Liver (tissue), 9 donors: ENCODE data around the gene DAO. TPM values are rescaled to one million over a fixed set of nuclear protein-coding genes. Genes with fewer than 3 reads are reported as not detected.

Experiments used
- DNase-seq: peaks from one replicate; pipeline ENCODE4 v3.0.0-alpha.2; 2017; ENCODE audit warnings: low spot score
- H3K27ac ChIP-seq, 2 donors: one replicate each; pipeline ENCODE4 v1.7.0; 2013; ENCODE audit warnings: inconsistent platforms in 2 of 2, low read length in 2 of 2, control low read depth in 1 of 2, low read depth in 1 of 2, mild to moderate bottlenecking in 1 of 2
- H3K27me3 ChIP-seq, 4 donors: one replicate each; pipeline versions ENCODE4 v1.6.1 to v1.7.0; 2013; ENCODE audit warnings: low read length in 3 of 4, inconsistent platforms in 1 of 4, mild to moderate bottlenecking in 1 of 4, moderate library complexity in 1 of 4; ENCODE audit not compliant: control insufficient read depth in 4 of 4, insufficient read depth in 4 of 4
- H3K36me3 ChIP-seq, 4 donors: one replicate each; pipeline versions ENCODE4 v1.6.1 to v1.7.0; 2013; ENCODE audit warnings: low read length in 3 of 4, mild to moderate bottlenecking in 3 of 4, low read depth in 1 of 4, moderate library complexity in 1 of 4; ENCODE audit not compliant: control insufficient read depth in 4 of 4, insufficient read depth in 3 of 4
- H3K4me1 ChIP-seq, 4 donors: one replicate each; pipeline versions ENCODE4 v1.6.1 to v1.7.0; 2013; ENCODE audit warnings: low read length in 3 of 4, mild to moderate bottlenecking in 3 of 4, moderate library complexity in 1 of 4; ENCODE audit not compliant: control insufficient read depth in 4 of 4, insufficient read depth in 4 of 4
- H3K4me3 ChIP-seq, 3 donors: one replicate each; pipeline versions ENCODE4 v1.6.1 to v1.7.0; 2013; ENCODE audit warnings: low read length in 3 of 3, control low read depth in 1 of 3, low read depth in 1 of 3, mild to moderate bottlenecking in 1 of 3
- H3K9ac ChIP-seq, 2 donors: one replicate each; pipeline ENCODE4 v1.7.0; 2013; ENCODE audit warnings: low read length in 2 of 2, mild to moderate bottlenecking in 2 of 2, moderate library complexity in 2 of 2, control low read depth in 1 of 2, low read depth in 1 of 2
- H3K9me3 ChIP-seq, 4 donors: one replicate each; pipeline versions ENCODE4 v1.6.1 to v1.7.0; 2013; ENCODE audit warnings: low read length in 3 of 4; ENCODE audit not compliant: control insufficient read depth in 4 of 4
- ATF3 ChIP-seq: IDR thresholded peaks from 2 replicates; pipeline ENCODE4 v1.6.1; 2016; ENCODE audit warnings: antibody characterized with exemption
- EGR1 ChIP-seq, 2 donors: IDR thresholded peaks; 2 replicates each; pipeline ENCODE4 v1.6.1; 2016 to 2018; ENCODE audit warnings: antibody characterized with exemption in 2 of 2, low read depth in 2 of 2
- FOXA1 ChIP-seq: IDR thresholded peaks from 2 replicates; pipeline ENCODE4 v1.6.1; 2016; ENCODE audit warnings: antibody characterized with exemption
- FOXA2 ChIP-seq: IDR thresholded peaks from 2 replicates; pipeline ENCODE4 v1.6.1; 2016; ENCODE audit warnings: antibody characterized with exemption
- HNF4A ChIP-seq, 2 donors: conservative IDR thresholded peaks; 2 replicates each; pipeline ENCODE4 v1.6.1; 2016; ENCODE audit warnings: antibody characterized with exemption in 2 of 2, mild to moderate bottlenecking in 2 of 2
- HNF4G ChIP-seq: IDR thresholded peaks from 2 replicates; pipeline ENCODE4 v1.6.1; 2016; ENCODE audit warnings: antibody characterized with exemption
- JUND ChIP-seq, 2 donors: IDR thresholded peaks; 2 replicates each; pipeline ENCODE4 v1.6.1; 2016; ENCODE audit warnings: antibody characterized with exemption in 2 of 2
- NR2F2 ChIP-seq: IDR thresholded peaks from 2 replicates; pipeline ENCODE4 v1.6.1; 2016; ENCODE audit warnings: antibody characterized with exemption
- REST ChIP-seq: IDR thresholded peaks from 2 replicates; pipeline ENCODE4 v1.6.1; 2016; ENCODE audit warnings: antibody characterized with exemption, mild to moderate bottlenecking
- RXRA ChIP-seq, 2 donors: IDR thresholded peaks; 2 replicates each; pipeline ENCODE4 v1.6.1; 2017 to 2018; ENCODE audit warnings: antibody characterized with exemption in 2 of 2, mild to moderate bottlenecking in 1 of 2
- SP1 ChIP-seq: IDR thresholded peaks from 2 replicates; pipeline ENCODE4 v1.6.1; 2018; ENCODE audit warnings: antibody characterized with exemption, mild to moderate bottlenecking
- TAF1 ChIP-seq: conservative IDR thresholded peaks from 2 replicates; pipeline ENCODE4 v1.6.1; 2016; ENCODE audit warnings: antibody characterized with exemption, mild to moderate bottlenecking
- ZBTB33 ChIP-seq: IDR thresholded peaks from 2 replicates; pipeline ENCODE4 v1.6.1; 2016; ENCODE audit warnings: antibody characterized with exemption
- WGBS: extraction: QIAGEN DNeasy Blood & Tissue Kit; methylation state at CpG from one replicate; pipeline ENCODE4 v1.1.7; 2013; 5-methylcytosine and 5-hydroxymethylcytosine counted together
- polyA plus RNA-seq, 2 donors: library from polyadenylated mRNA; stranded (reverse) in 1 of 2; unstranded in 1 of 2; fragments of 200-250 nt in 1 of 2; fragments of >200 nt in 1 of 2; fragmentation: Nextera tagmentation in 1 of 2; extraction: Ambion mirVana in 1 of 2; gene quantifications; one replicate each; pipeline versions ENCODE4 v1.2.1 to v1.2.3, GENCODE V29; 2013 to 2015
- total RNA-seq, 2 donors: library from RNA; depleted of rRNA; stranded (reverse); fragments of >200 nt; gene quantifications; one replicate each; pipeline ENCODE4 v1.2.3, GENCODE V29; 2014
- TF ChIP-seq, protein P1 (sequence below): fragments of 150-350 bp; IDR thresholded peaks from 2 replicates; pipeline ENCODE4 v1.5.1; 2017; ENCODE audit warnings: improper control_type of control experiment, low read depth, low read length; ENCODE audit not compliant: missing input control
- donor health status: healthy.
- donor health status: healthy.
- donor health status: healthy.
- donor health status: healthy.
- donor health status: healthy.

Gene DAO
- total and polyA plus RNA-seq, 4 donors, result 0.84 to 51.4 (median 22.9) TPM

DNA sequence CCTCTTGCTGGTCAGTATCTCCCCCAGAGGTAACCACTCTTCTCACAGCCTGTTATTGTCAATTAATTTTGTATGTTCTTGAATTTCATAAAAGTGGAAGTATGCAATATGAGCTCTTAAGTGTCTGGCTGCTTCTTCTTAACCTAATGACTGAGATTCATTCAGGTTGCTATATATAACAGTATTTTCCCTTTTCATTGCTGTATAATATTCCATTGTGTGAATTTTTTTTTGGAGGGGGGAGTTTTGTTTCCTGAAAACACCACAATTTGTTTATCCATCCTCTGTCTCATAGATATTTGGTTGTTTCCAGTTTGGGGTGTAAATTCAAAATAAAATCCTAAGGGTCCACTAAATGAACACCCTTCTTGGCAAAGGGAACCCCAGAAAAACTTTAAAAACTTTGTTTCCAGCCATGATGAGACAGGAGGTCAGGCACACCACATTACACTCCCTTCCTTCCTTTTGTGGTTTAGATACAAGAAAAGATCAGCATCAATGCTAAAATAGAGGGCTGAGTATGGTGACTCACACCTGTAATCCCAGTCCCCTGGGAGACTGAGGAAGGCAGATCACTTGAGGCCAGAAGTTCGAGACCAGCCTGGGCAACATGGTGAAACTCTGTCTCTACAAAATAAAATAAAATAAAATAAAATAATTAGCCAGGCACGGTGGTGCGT is 4.1 kb upstream of the DAO start:
- H3K36me3 ChIP-seq, result no peaks in the 10 kb centered on the region
- WGBS, result 84% methylated on average over 3 of the region's 3 CpGs

More for the DNA sequence above, 4.1 kb upstream of the DAO start:
- no peak for DNase-seq
- Histone ChIP-seq H3K4me3 (no peak overlapping the region), H3K9me3 (no peaks in the 10 kb centered on the region), H3K27me3 (no peaks in the 10 kb centered on the region), H3K4me1 (peaks cover 5 to 28% (median 19%) of the 10 kb centered on the region in 4 donors), H3K27ac (no peak overlapping the region), H3K9ac (no peak overlapping the region)
- TF ChIP-seq RXRA (IDR thresholded peaks at IDR 0.05), result no peak
- TF ChIP-seq EGR1 (IDR thresholded peaks at IDR 0.05; ENCODE audit: low read depth in 2 of 2), result no peak
- TF ChIP-seq JUND (IDR thresholded peaks at IDR 0.05), result no peak
- no peak for TF ChIP-seq SP1
- TF ChIP-seq REST, result no peak
- no peak for TF ChIP-seq HNF4G
- TF ChIP-seq, protein P1, sequence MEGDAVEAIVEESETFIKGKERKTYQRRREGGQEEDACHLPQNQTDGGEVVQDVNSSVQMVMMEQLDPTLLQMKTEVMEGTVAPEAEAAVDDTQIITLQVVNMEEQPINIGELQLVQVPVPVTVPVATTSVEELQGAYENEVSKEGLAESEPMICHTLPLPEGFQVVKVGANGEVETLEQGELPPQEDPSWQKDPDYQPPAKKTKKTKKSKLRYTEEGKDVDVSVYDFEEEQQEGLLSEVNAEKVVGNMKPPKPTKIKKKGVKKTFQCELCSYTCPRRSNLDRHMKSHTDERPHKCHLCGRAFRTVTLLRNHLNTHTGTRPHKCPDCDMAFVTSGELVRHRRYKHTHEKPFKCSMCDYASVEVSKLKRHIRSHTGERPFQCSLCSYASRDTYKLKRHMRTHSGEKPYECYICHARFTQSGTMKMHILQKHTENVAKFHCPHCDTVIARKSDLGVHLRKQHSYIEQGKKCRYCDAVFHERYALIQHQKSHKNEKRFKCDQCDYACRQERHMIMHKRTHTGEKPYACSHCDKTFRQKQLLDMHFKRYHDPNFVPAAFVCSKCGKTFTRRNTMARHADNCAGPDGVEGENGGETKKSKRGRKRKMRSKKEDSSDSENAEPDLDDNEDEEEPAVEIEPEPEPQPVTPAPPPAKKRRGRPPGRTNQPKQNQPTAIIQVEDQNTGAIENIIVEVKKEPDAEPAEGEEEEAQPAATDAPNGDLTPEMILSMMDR, result no peak
- TF ChIP-seq HNF4A (conservative IDR thresholded peaks at IDR 0.05), result no peak
- TF ChIP-seq ATF3, result no peak
- no peak for TF ChIP-seq ZBTB33
- TF ChIP-seq TAF1, result no peak
- TF ChIP-seq FOXA2, result no peak
- no peak for TF ChIP-seq FOXA1
- no peak for TF ChIP-seq NR2F2
